ENCODE data around the gene CD226. TPM values are rescaled to one million over a fixed set of nuclear protein-coding genes. Genes with fewer than 3 reads are reported as not detected.
A peak's percentile ranks its signal among the peaks of the same experiment; 100 is the strongest.

CD226 gene
- polyA plus RNA-seq (ENCODE audit: low read depth in 6 of 6): 1 to 10 TPM in 2 of 6 donors, under 1 TPM in 4; 0.11 to 1.1 (median 0.75) TPM

- no peaks in the 10 kb centered on the region for H3K4me1 Mint-ChIP-seq
Observed at GRCh38 chr18:69947361-69948133, at the start of gene CD226. TSS of gene CD226 (minus strand) at chr18:69947873. CDS start at chr18:69947406, 467 bp downstream.

GRCh38 chr18:69996951-69997798 lies 49.5 kb upstream of the CD226 start:
- Mint-ChIP-seq H3K27ac (peak overlapping the region in 3 of 6 donors; percentile 60 to 77 (median 75)), H3K36me3 (peaks cover 32 to 37% of the 10 kb centered on the region in 2 donors), H3K27me3 (no peaks in the 10 kb centered on the region), H3K4me1 (no peaks in the 10 kb centered on the region), H3K4me3 (peak overlapping the region in 1 of 8 donors; percentile 20), H3K9me3 (peaks cover 0 to 8% (median 2%) of the 10 kb centered on the region in 7 donors)
- ATAC-seq (ENCODE audit: low read depth in 2 of 2) (no peak), DNase-seq (no peak)

More at GRCh38 chr18:69947361-69948133, at the start of gene CD226:
- Mint-ChIP-seq H3K9me3 (peaks cover 0 to 8% (median 3%) of the 10 kb centered on the region in 7 donors), H3K4me3 (no peak within 1 kb of the TSS), H3K36me3 (peaks cover 0 to 7% of the 10 kb centered on the region in 2 donors), H3K27me3 (no peaks in the 10 kb centered on the region), H3K27ac (peak within 1 kb of the TSS in 2 of 6 donors; percentile 34 to 45)
- ATAC-seq (ENCODE audit: low read depth in 2 of 2): no peak
- DNase-seq: no peak

GRCh38 chr18:69996417-69996816 lies 48.7 kb upstream of the CD226 start:
- no peak for ATAC-seq (ENCODE audit: low read depth in 2 of 2)
- Mint-ChIP-seq H3K9me3 (peaks cover 2 to 15% (median 5%) of the 10 kb centered on the region in 7 donors), H3K36me3 (peaks cover 32 to 39% of the 10 kb centered on the region in 2 donors), H3K4me1 (no peaks in the 10 kb centered on the region), H3K27me3 (no peaks in the 10 kb centered on the region), H3K27ac (no peak overlapping the region), H3K4me3 (peak overlapping the region in 1 of 8 donors; percentile 31)
- no peak for DNase-seq

GRCh38 chr18:69995774-69996173 lies 48.1 kb upstream of the CD226 start:
- H3K36me3 Mint-ChIP-seq: peaks cover 32 to 39% of the 10 kb centered on the region in 2 donors
- no peaks in the 10 kb centered on the region for H3K4me1 Mint-ChIP-seq

DNA sequence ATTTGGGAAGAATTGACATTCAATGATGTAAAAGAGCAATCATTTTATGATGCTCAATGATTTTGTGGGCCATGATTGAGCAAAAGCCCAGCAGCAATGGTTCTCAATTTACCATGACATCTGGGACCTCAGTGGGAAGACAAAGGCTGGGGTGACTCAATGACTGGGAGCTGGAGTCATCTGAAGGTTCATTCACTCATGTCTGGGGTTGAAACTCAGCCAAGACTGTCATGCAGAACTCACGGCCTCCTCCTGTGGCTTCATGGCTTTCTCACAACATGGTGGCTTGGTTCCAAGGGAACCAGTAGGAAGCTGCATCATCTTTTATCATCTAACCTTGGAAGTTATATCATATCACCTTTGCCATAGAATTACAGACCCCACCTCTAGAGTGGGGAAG lies 45.1 kb upstream of the CD226 start:
- DNase-seq: no peak
- Mint-ChIP-seq H3K4me3 (no peak overlapping the region), H3K9me3 (peaks cover 3 to 42% (median 21%) of the 10 kb centered on the region in 7 donors), H3K27ac (no peak overlapping the region), H3K4me1 (no peaks in the 10 kb centered on the region), H3K36me3 (peaks cover 47 to 62% of the 10 kb centered on the region in 2 donors), H3K27me3 (no peaks in the 10 kb centered on the region)
- ATAC-seq (ENCODE audit: low read depth in 2 of 2): no peak

More at GRCh38 chr18:69995774-69996173, 48.1 kb upstream of the CD226 start:
- peak overlapping the region in 1 of 8 donors; percentile 61 for H3K4me3 Mint-ChIP-seq
- H3K27me3 Mint-ChIP-seq: no peaks in the 10 kb centered on the region
- peak overlapping the region in 1 of 6 donors; percentile 12 for H3K27ac Mint-ChIP-seq
- no peak for ATAC-seq (ENCODE audit: low read depth in 2 of 2)
- DNase-seq: no peak
- peaks cover 2 to 20% (median 8%) of the 10 kb centered on the region in 7 donors for H3K9me3 Mint-ChIP-seq

GRCh38 chr18:69987870-69988269 lies 40.2 kb upstream of the CD226 start:
- Mint-ChIP-seq H3K4me3 (no peak overlapping the region), H3K4me1 (no peaks in the 10 kb centered on the region), H3K36me3 (peaks cover 35 to 58% of the 10 kb centered on the region in 2 donors), H3K9me3 (peaks cover 14 to 54% (median 23%) of the 10 kb centered on the region in 7 donors), H3K27me3 (no peaks in the 10 kb centered on the region), H3K27ac (no peak overlapping the region)
- no peak for DNase-seq
- ATAC-seq (ENCODE audit: low read depth in 2 of 2): no peak

GRCh38 chr18:69985239-69985638 lies 37.6 kb upstream of the CD226 start:
- no peaks in the 10 kb centered on the region for H3K27me3 Mint-ChIP-seq
- peaks cover 35 to 46% of the 10 kb centered on the region in 2 donors for H3K36me3 Mint-ChIP-seq
- peak overlapping the region in 1 of 8 donors; percentile 18 for H3K4me3 Mint-ChIP-seq
- peaks cover 0 to 5% (median 3%) of the 10 kb centered on the region in 3 donors for H3K4me1 Mint-ChIP-seq
- H3K27ac Mint-ChIP-seq: no peak overlapping the region
- no peak for ATAC-seq (ENCODE audit: low read depth in 2 of 2)
- H3K9me3 Mint-ChIP-seq: peaks cover 10 to 36% (median 22%) of the 10 kb centered on the region in 7 donors
- DNase-seq: no peak

DNA sequence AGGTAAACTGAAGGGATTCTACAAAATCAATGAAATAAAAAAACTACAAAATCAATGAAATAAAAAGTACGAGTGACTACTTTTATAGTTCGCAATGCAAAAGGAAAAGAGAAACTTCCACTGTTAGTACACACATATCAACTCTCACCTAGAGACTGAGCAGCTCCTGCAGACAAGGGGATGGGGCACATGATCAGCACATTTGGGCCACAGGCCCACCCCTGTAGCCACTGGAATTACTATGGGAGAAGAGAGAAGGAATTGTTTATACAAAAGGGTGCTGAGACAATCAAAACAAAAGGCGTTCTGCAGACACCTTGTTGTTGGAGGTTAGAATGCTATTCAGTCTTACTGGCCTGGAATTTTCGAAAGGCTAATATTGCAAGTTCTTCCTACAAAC lies 34.7 kb upstream of the CD226 start:
- Mint-ChIP-seq H3K9me3 (peaks cover 5 to 11% (median 6%) of the 10 kb centered on the region in 7 donors), H3K27me3 (no peaks in the 10 kb centered on the region), H3K4me3 (no peak overlapping the region), H3K4me1 (peaks cover 4 to 5% (median 5%) of the 10 kb centered on the region in 3 donors), H3K36me3 (peaks cover 13 to 28% of the 10 kb centered on the region in 2 donors), H3K27ac (no peak overlapping the region)
- no peak for ATAC-seq (ENCODE audit: low read depth in 2 of 2)
- DNase-seq: no peak

- H3K27ac Mint-ChIP-seq: peak overlapping the region in 2 of 6 donors; percentile 2 to 31
- no peak overlapping the region for H3K4me3 Mint-ChIP-seq
- peaks cover 4 to 5% (median 5%) of the 10 kb centered on the region in 3 donors for H3K4me1 Mint-ChIP-seq
- H3K36me3 Mint-ChIP-seq: peaks cover 9 to 28% of the 10 kb centered on the region in 2 donors
- peaks cover 1 to 9% (median 5%) of the 10 kb centered on the region in 7 donors for H3K9me3 Mint-ChIP-seq
- H3K27me3 Mint-ChIP-seq: no peaks in the 10 kb centered on the region
- DNase-seq (no peak), ATAC-seq (ENCODE audit: low read depth in 2 of 2) (no peak)
Observed at GRCh38 chr18:69981948-69982347, 34.3 kb upstream of the CD226 start.

GRCh38 chr18:69980982-69981804 lies 33.5 kb upstream of the CD226 start:
- DNase-seq (no peak), ATAC-seq (ENCODE audit: low read depth in 2 of 2) (no peak)
- H3K4me3 Mint-ChIP-seq: no peak overlapping the region
- peaks cover 4 to 5% (median 5%) of the 10 kb centered on the region in 3 donors for H3K4me1 Mint-ChIP-seq
- H3K36me3 Mint-ChIP-seq: peaks cover 4 to 28% of the 10 kb centered on the region in 2 donors
- peak overlapping the region in 1 of 6 donors; percentile 31 for H3K27ac Mint-ChIP-seq
- H3K9me3 Mint-ChIP-seq: peaks cover 2 to 10% (median 6%) of the 10 kb centered on the region in 7 donors
- no peaks in the 10 kb centered on the region for H3K27me3 Mint-ChIP-seq

DNA sequence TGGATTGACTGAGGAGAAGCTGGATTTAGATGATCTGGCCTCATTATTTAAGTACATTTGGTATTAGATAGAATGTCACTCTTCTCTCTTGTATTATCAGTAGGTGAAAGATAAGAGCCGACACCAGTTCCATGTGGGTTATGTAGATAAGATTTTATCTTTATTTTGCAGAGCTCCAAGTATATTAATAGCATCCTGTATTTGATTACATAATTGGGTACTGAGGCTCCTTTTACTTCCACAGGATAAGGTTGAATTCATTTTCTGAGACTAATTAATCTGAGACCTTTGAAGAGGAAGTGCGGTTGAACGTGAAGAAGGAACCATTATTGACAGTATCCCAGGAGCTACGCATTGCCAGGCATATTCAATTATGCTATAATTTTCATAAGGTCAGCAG lies 32.8 kb upstream of the CD226 start:
- H3K4me1 Mint-ChIP-seq: peaks cover 4 to 5% (median 5%) of the 10 kb centered on the region in 3 donors
- H3K27me3 Mint-ChIP-seq: no peaks in the 10 kb centered on the region
- H3K36me3 Mint-ChIP-seq: peaks cover 0 to 24% of the 10 kb centered on the region in 2 donors
- no peak overlapping the region for H3K4me3 Mint-ChIP-seq
- peaks cover 5 to 15% (median 8%) of the 10 kb centered on the region in 7 donors for H3K9me3 Mint-ChIP-seq
- no peak overlapping the region for H3K27ac Mint-ChIP-seq
- no peak for DNase-seq
- no peak for ATAC-seq (ENCODE audit: low read depth in 2 of 2)

All from naive B cell (primary cell).